H1 (cell line): ENCODE results near the gene MSS51. TPM values are rescaled to one million over a fixed set of nuclear protein-coding genes. Genes with fewer than 3 reads are reported as not detected.

Experiments
- CTCF ChIA-PET: fragments of 300-600 bp; sonication (Branson Sonifier 250); formaldehyde crosslinking; loops from one replicate; lab custom pipeline; 2021; ENCODE audit not compliant: partially characterized antibody; lab: Charles Lee
- POLR2A ChIA-PET: fragments of 300-600 bp; sonication (Branson Sonifier 250); formaldehyde crosslinking; loops from one replicate; lab custom pipeline; 2021; ENCODE audit warnings: inconsistent platforms; ENCODE audit not compliant: partially characterized antibody; lab: Charles Lee
- DNase-seq, 2 experiments: peaks; one replicate each; pipeline versions ENCODE4 v3.0.0 to v3.0.0-alpha.2; 2010 to 2022; ENCODE audit warnings: low spot score in 2 of 2, low read depth in 1 of 2, mixed read lengths in 1 of 2
- FAIRE-seq: peaks from 2 replicates; lab custom pipeline; 2011; peaks lifted over from hg19 to GRCh38; lab: Jason Lieb, UNC
- H2AFZ ChIP-seq: 2 replicates; pipeline ENCODE4 v1.8.1; 2012; ENCODE audit warnings: low read length, inconsistent platforms
- H2AK5ac ChIP-seq: 2 replicates; pipeline ENCODE4 v1.6.1; 2013; ENCODE audit warnings: low read depth, low read length
- H2BK120ac ChIP-seq: replicated peaks from 2 replicates; pipeline ENCODE3; 2013; ENCODE audit warnings: low read depth, low read length, inconsistent platforms
- H2BK12ac ChIP-seq: 2 replicates; pipeline ENCODE4 v1.6.1; 2013; ENCODE audit warnings: low read depth, low read length
- H2BK15ac ChIP-seq: 2 replicates; pipeline ENCODE4 v1.6.1; 2013; ENCODE audit warnings: low read length
- H2BK20ac ChIP-seq: 2 replicates; pipeline ENCODE4 v1.6.1; 2013; ENCODE audit warnings: low read length
- H2BK5ac ChIP-seq: 2 replicates; pipeline ENCODE4 v1.6.1; 2013; ENCODE audit warnings: low read depth, low read length
- H3K14ac ChIP-seq: 2 replicates; pipeline ENCODE4 v1.6.1; 2013; ENCODE audit warnings: inconsistent platforms; ENCODE audit not compliant: insufficient read length
- H3K18ac ChIP-seq: 2 replicates; pipeline ENCODE4 v1.6.1; 2013; ENCODE audit warnings: low read length; ENCODE audit errors: extremely low read depth
- H3K23ac ChIP-seq: 2 replicates; pipeline ENCODE4 v1.6.1; 2013; ENCODE audit warnings: inconsistent platforms; ENCODE audit not compliant: insufficient read length
- H3K23me2 ChIP-seq: 2 replicates; pipeline ENCODE4 v1.6.1; 2013; ENCODE audit warnings: low read depth, low read length
- H3K27ac ChIP-seq: 2 replicates; pipeline ENCODE4 v1.6.1; 2011; ENCODE audit warnings: low read depth, low read length, inconsistent platforms
- H3K27me3 ChIP-seq, 4 experiments: replicated peaks in 1 of 4; 1 replicate in 1 of 4; 2 replicates in 3 of 4; pipeline versions ENCODE4 v1.6.1 to v1.8.1; 2011 to 2013; ENCODE audit warnings: low read length in 3 of 4, mild to moderate bottlenecking in 3 of 4, inconsistent platforms in 2 of 4, mixed read lengths in 2 of 4, moderate library complexity in 1 of 4; ENCODE audit not compliant: control insufficient read depth in 3 of 4, insufficient read depth in 3 of 4; ENCODE audit errors: extremely low read depth in 1 of 4
- H3K36me3 ChIP-seq, 4 experiments: 2 replicates each; pipeline versions ENCODE4 v1.6.1 to v1.8.1; 2011 to 2013; ENCODE audit warnings: mild to moderate bottlenecking in 4 of 4, low read length in 3 of 4, moderate library complexity in 2 of 4, control low read depth in 1 of 4, inconsistent platforms in 1 of 4; ENCODE audit not compliant: insufficient read depth in 4 of 4, control insufficient read depth in 2 of 4
- H3K4ac ChIP-seq: replicated peaks from 2 replicates; pipeline ENCODE3; 2013; ENCODE audit warnings: low read length, low read depth, mixed read lengths, inconsistent platforms; ENCODE audit not compliant: insufficient read length
- H3K4me1 ChIP-seq, 4 experiments: replicated peaks in 1 of 4; 1 replicate in 1 of 4; 2 replicates in 3 of 4; pipeline versions ENCODE4 v1.6.1 to v1.8.1; 2011 to 2013; ENCODE audit warnings: low read length in 3 of 4, inconsistent platforms in 2 of 4, mixed read lengths in 1 of 4; ENCODE audit not compliant: insufficient read depth in 4 of 4, control insufficient read depth in 3 of 4
- H3K4me2 ChIP-seq, 2 experiments: 2 replicates each; pipeline versions ENCODE4 v1.6.1 to v1.8.1; 2011 to 2013; ENCODE audit warnings: low read depth in 2 of 2, low read length in 2 of 2, control low read depth in 1 of 2, inconsistent platforms in 1 of 2, mild to moderate bottlenecking in 1 of 2; ENCODE audit not compliant: insufficient read depth in 1 of 2
- H3K4me3 ChIP-seq, 4 experiments: fragments of 200-600, 300-600 bp in 1 of 4; sonication (generic), shearing (Covaris generic), sonication (Bioruptor Twin) in 1 of 4; 2 replicates each; pipeline versions ENCODE4 v1.5.1 to v1.8.1; 2011 to 2016; ENCODE audit warnings: low read length in 4 of 4, low read depth in 3 of 4, control low read depth in 2 of 4, inconsistent platforms in 2 of 4, mild to moderate bottlenecking in 2 of 4, mixed read lengths in 1 of 4, moderate library complexity in 1 of 4; ENCODE audit not compliant: insufficient read depth in 2 of 4; ENCODE audit errors: extremely low read depth in 1 of 4
- H3K56ac ChIP-seq: replicated peaks from 2 replicates; pipeline ENCODE3; 2013; ENCODE audit warnings: low read depth, mild to moderate bottlenecking, mixed read lengths, low read length, inconsistent platforms; ENCODE audit not compliant: insufficient read length
- H3K79me1 ChIP-seq: 2 replicates; pipeline ENCODE4 v1.6.1; 2013; ENCODE audit warnings: low read depth, low read length, control low read depth
- H3K79me2 ChIP-seq, 2 experiments: 2 replicates each; pipeline versions ENCODE4 v1.6.1 to v1.8.1; 2012 to 2013; ENCODE audit warnings: low read length in 2 of 2, mild to moderate bottlenecking in 2 of 2, inconsistent platforms in 1 of 2; ENCODE audit not compliant: insufficient read depth in 2 of 2, control insufficient read depth in 1 of 2
- H3K9ac ChIP-seq, 4 experiments: replicated peaks in 1 of 4; 1 replicate in 1 of 4; 2 replicates in 3 of 4; pipeline versions ENCODE4 v1.6.1 to v1.8.1; 2011 to 2013; ENCODE audit warnings: low read depth in 3 of 4, low read length in 3 of 4, control low read depth in 2 of 4, mild to moderate bottlenecking in 2 of 4, moderate library complexity in 2 of 4, inconsistent platforms in 1 of 4; ENCODE audit errors: extremely low read depth in 1 of 4
- H3K9me3 ChIP-seq, 2 experiments: 2 replicates each; pipeline versions ENCODE4 v1.6.1 to v1.8.1; 2012 to 2013; ENCODE audit warnings: mild to moderate bottlenecking in 2 of 2, moderate library complexity in 2 of 2, control low read depth in 1 of 2, inconsistent platforms in 1 of 2, low read depth in 1 of 2, low read length in 1 of 2, mixed read lengths in 1 of 2; ENCODE audit not compliant: insufficient read depth in 2 of 2
- H4K20me1 ChIP-seq, 2 experiments: replicated peaks in 1 of 2; 2 replicates each; pipeline versions ENCODE3 to v1.8.1; 2011 to 2013; ENCODE audit warnings: inconsistent platforms in 2 of 2, low read length in 2 of 2, mild to moderate bottlenecking in 1 of 2; ENCODE audit not compliant: insufficient read depth in 2 of 2, control insufficient read depth in 1 of 2
- H4K5ac ChIP-seq: 2 replicates; pipeline ENCODE4 v1.6.1; 2013; ENCODE audit warnings: low read length, low read depth, mixed read lengths, inconsistent platforms; ENCODE audit not compliant: insufficient read length
- H4K8ac ChIP-seq: 2 replicates; pipeline ENCODE4 v1.8.0; 2013; ENCODE audit warnings: mild to moderate bottlenecking, moderate library complexity, low read length, inconsistent platforms; ENCODE audit not compliant: insufficient read depth; ENCODE audit errors: extremely low read depth
- H4K91ac ChIP-seq: replicated peaks from 2 replicates; pipeline ENCODE3; 2013; ENCODE audit warnings: low read length, mixed read lengths, inconsistent platforms; ENCODE audit not compliant: insufficient read length
- BRCA1 ChIP-seq: IDR thresholded peaks from 2 replicates; pipeline ENCODE4 v1.6.1; 2012; ENCODE audit warnings: low read depth, low read length, improper control_type of control experiment
- CBX8 ChIP-seq: fragments of 300-800, 300-1000 bp; sonication (generic); IDR thresholded peaks from 2 replicates; pipeline ENCODE4 v1.7.1; 2016; ENCODE audit warnings: low read depth, low read length, borderline replicate concordance
- CEBPB ChIP-seq: IDR thresholded peaks from 2 replicates; pipeline ENCODE4 v1.6.1; 2012; ENCODE audit warnings: low read depth, low read length
- CHD1 ChIP-seq: IDR thresholded peaks from 2 replicates; pipeline ENCODE4 v1.6.1; 2012; ENCODE audit warnings: low read depth, low read length, improper control_type of control experiment
- CHD2 ChIP-seq: IDR thresholded peaks from 2 replicates; pipeline ENCODE4 v1.6.1; 2012; ENCODE audit warnings: low read length, improper control_type of control experiment
- CREB1 ChIP-seq: IDR thresholded peaks from 2 replicates; pipeline ENCODE4 v1.6.1; 2012; ENCODE audit warnings: inconsistent platforms
- EGR1 ChIP-seq: IDR thresholded peaks from 2 replicates; pipeline ENCODE4 v1.6.1; 2011; ENCODE audit warnings: low read depth, low read length, borderline replicate concordance
- KDM1A ChIP-seq: fragments of 200-600, 300-600 bp; sonication (generic); IDR thresholded peaks from 2 replicates; pipeline ENCODE4 v1.7.1; 2016; ENCODE audit warnings: mild to moderate bottlenecking, low read length, borderline replicate concordance
- KDM4A ChIP-seq: IDR thresholded peaks from one replicate; pipeline ENCODE4 v1.7.1; 2012; ENCODE audit warnings: low read depth, mild to moderate bottlenecking, moderate library complexity, low read length, inconsistent platforms; ENCODE audit not compliant: severe bottlenecking
- POU5F1 ChIP-seq: IDR thresholded peaks from 2 replicates; pipeline ENCODE4 v1.6.1; 2011; ENCODE audit warnings: low read depth, mild to moderate bottlenecking, low read length, moderate library complexity
- RNF2 ChIP-seq: fragments of 200-900, 300-1000 bp; sonication (generic); IDR thresholded peaks from 2 replicates; pipeline ENCODE4 v1.7.1; 2016; ENCODE audit warnings: borderline replicate concordance, low read depth, mild to moderate bottlenecking, antibody characterized with exemption, low read length; ENCODE audit not compliant: poor library complexity, severe bottlenecking; ENCODE audit errors: missing control alignments
- SUZ12 ChIP-seq: fragments of 200-600 bp; sonication (generic); IDR thresholded peaks from 2 replicates; pipeline ENCODE4 v1.6.1; 2012; ENCODE audit warnings: mild to moderate bottlenecking, inconsistent platforms, low read length, moderate library complexity, mixed read lengths
- TAF7 ChIP-seq: optimal IDR thresholded peaks from 2 replicates; pipeline ENCODE3; 2011; ENCODE audit warnings: low read depth, mild to moderate bottlenecking, inconsistent platforms, low read length, moderate library complexity, borderline replicate concordance
- TBP ChIP-seq: IDR thresholded peaks from 2 replicates; pipeline ENCODE4 v1.6.1; 2011; ENCODE audit warnings: low read depth, low read length, improper control_type of control experiment
- ZNF274 ChIP-seq: IDR thresholded peaks from 2 replicates; pipeline ENCODE4 v1.7.0; 2012; ENCODE audit warnings: low read length, borderline replicate concordance; ENCODE audit errors: extremely low read depth
- WGBS, 2 experiments: shearing (Covaris generic) in 1 of 2; methylation state at CpG; one replicate each; pipeline versions ENCODE4 v1.1.6 to v1.1.7; 2013 to 2015; ENCODE audit warnings: low lambda C conversion rate in 2 of 2, mixed read lengths in 2 of 2, inconsistent platforms in 1 of 2, low coverage in 1 of 2, missing lambda C conversion rate in 1 of 2; ENCODE audit not compliant: insufficient replicate concordance in 2 of 2, insufficient coverage in 1 of 2, insufficient read length in 1 of 2; ENCODE audit errors: extremely low coverage in 1 of 2, missing lambda C conversion rate in 1 of 2; 5-methylcytosine and 5-hydroxymethylcytosine counted together
- polyA plus RNA-seq, 7 experiments: library from polyadenylated mRNA; depleted of rRNA in 3 of 7; stranded (reverse) in 5 of 7; unstranded in 2 of 7; fragments of >200 nt in 5 of 7; fragments of 200-250 nt in 2 of 7; gene quantifications; 1 replicate in 5 of 7; 2 replicates in 1 of 7; 4 replicates in 1 of 7; pipeline versions ENCODE4 v1.2.1 to v1.2.3, GENCODE V29; 2011 to 2013; ENCODE audit warnings: missing spikeins in 2 of 7, mixed read lengths in 2 of 7
- total RNA-seq: library from RNA; stranded (reverse); fragmentation: NEBNext Ultra II Directional; extraction: Animal tissue kit (Norgen Biotek cat#: 25700); gene quantifications from 2 replicates; pipeline ENCODE4 v1.2.1, GENCODE V29; 2021

MSS51 gene
- total and polyA plus RNA-seq, 2 of the 8 experiments (the other 6 are each of a cell fraction or from before 2014, with no cell fraction given) = 1.5 to 1.7 TPM

- Histone ChIP-seq H3K56ac (no peak overlapping the region), H3K36me3 (peaks cover 0 to 8% (median 4%) of the 10 kb centered on the region in 4 experiments; a peak in 4 of 8 replicates), H3K4ac (no peak overlapping the region), H4K20me1 (peaks cover 0 to 2% of the 10 kb centered on the region in 2 experiments), H4K5ac (no peak overlapping the region), H4K8ac (no peak overlapping the region), H2BK15ac (no peak overlapping the region), H2BK5ac (no peak overlapping the region), H2BK20ac (no peak overlapping the region), H2AK5ac (no peak overlapping the region), H2AFZ (no peak overlapping the region), H3K27ac (no peak overlapping the region), H3K27me3 (no peaks in the 10 kb centered on the region), H3K23me2 (no peaks in the 10 kb centered on the region), H3K79me2 (peaks cover 0 to 32% of the 10 kb centered on the region in 2 experiments; a peak in 2 of 4 replicates), H3K79me1 (no peaks in the 10 kb centered on the region), H3K18ac (no peak overlapping the region), H2BK12ac (no peak overlapping the region), H2BK120ac (no peak overlapping the region), H3K4me1 (no peaks in the 10 kb centered on the region), H3K14ac (no peak overlapping the region), H4K91ac (no peak overlapping the region), H3K4me3 (no peak overlapping the region), H3K9ac (no peak overlapping the region), H3K9me3 (no peaks in the 10 kb centered on the region), H3K4me2 (no peak overlapping the region), H3K23ac (no peak overlapping the region)
- FAIRE-seq (no peak), DNase-seq (no peak)
- POLR2A ChIA-PET = interaction anchor here (1.4 kb wide), 1 partner anchor 11 kb away, joined by 4 read pairs; no protein-coding TSS in a partner anchor
- CTCF ChIA-PET = interaction anchor here (0.6 kb wide), 1 partner anchor 11 kb away, joined by 3 read pairs; no protein-coding TSS in a partner anchor
- WGBS, 2 experiments = 92% methylated on average over 6 of the region's 6 CpGs; no CpG with 5 or more reads in 1 of the 2 experiments
- no peak for TF ChIP-seq RNF2
- no peak for TF ChIP-seq BRCA1
- TF ChIP-seq TAF7 = no peak
- TF ChIP-seq ZNF274 = no peak
- no peak for TF ChIP-seq CREB1
- no peak for TF ChIP-seq TBP
- no peak for TF ChIP-seq CHD2
- no peak for TF ChIP-seq KDM4A
- TF ChIP-seq SUZ12 = no peak
- TF ChIP-seq EGR1 = no peak
- no peak for TF ChIP-seq KDM1A
- TF ChIP-seq CEBPB = no peak
- TF ChIP-seq CBX8 = no peak
- TF ChIP-seq CHD1 = no peak
- TF ChIP-seq POU5F1 = no peak
These were observed 31.7 kb downstream of the MSS51 start for GRCh38 chr10:73401636-73402035.
